Measurements from ENCODE around the gene ZNF385C. TPM values are rescaled to one million over a fixed set of nuclear protein-coding genes. Genes with fewer than 3 reads are reported as not detected.

ZNF385C gene
- total and polyA plus RNA-seq, 11 donors: 0.06 to 0.38 (median 0.19) TPM; not detected in 3

DNA sequence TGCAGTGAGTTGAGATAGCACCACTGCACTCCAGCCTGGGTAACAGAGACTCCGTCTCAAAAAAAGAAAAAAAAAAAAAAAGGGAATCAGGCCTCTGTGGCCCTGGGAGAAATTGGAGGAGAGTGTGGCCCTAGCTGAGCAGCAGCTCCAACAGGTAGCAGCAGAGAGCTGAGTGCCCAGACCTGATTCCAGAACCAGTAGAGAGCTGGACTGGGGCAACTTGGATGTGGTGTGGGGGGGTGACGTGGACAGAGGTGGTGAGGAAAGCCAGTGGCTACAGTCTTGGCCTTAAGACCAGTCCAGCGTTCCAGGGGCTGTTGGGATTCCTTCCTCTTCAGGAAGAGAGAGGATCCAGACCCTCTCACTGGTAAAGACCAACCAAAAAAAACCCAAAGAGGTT lies 26.0 kb upstream of the ZNF385C start:
- Histone ChIP-seq H3K36me3 (peaks cover 0 to 54% (median 44%) of the 10 kb centered on the region in 9 donors), H3K9me3 (no peaks in the 10 kb centered on the region), H3K4me1 (peaks cover 0 to 33% (median 19%) of the 10 kb centered on the region in 12 donors), H3K4me3 (no peak overlapping the region), H3K27me3 (no peaks in the 10 kb centered on the region), H3K27ac (no peak overlapping the region)
- DNase-seq (no peak), ATAC-seq (no peak)
- intact Hi-C loops (cut with DNase I): loop anchor here in 2 of 10 donors (5.0 to 10.0 kb wide), 2 partner anchors 58 to 391 kb away; partner anchors contain the start of gene KCNH4 (in 1 of the 2)
- 83 to 91% (median 88%) methylated on average over 3 of the region's 3 CpGs for WGBS, 4 donors
- no peak for TF ChIP-seq POLR2A (IDR thresholded peaks at IDR 0.05)
- TF ChIP-seq, protein P1, sequence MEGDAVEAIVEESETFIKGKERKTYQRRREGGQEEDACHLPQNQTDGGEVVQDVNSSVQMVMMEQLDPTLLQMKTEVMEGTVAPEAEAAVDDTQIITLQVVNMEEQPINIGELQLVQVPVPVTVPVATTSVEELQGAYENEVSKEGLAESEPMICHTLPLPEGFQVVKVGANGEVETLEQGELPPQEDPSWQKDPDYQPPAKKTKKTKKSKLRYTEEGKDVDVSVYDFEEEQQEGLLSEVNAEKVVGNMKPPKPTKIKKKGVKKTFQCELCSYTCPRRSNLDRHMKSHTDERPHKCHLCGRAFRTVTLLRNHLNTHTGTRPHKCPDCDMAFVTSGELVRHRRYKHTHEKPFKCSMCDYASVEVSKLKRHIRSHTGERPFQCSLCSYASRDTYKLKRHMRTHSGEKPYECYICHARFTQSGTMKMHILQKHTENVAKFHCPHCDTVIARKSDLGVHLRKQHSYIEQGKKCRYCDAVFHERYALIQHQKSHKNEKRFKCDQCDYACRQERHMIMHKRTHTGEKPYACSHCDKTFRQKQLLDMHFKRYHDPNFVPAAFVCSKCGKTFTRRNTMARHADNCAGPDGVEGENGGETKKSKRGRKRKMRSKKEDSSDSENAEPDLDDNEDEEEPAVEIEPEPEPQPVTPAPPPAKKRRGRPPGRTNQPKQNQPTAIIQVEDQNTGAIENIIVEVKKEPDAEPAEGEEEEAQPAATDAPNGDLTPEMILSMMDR (IDR thresholded peaks at IDR 0.05): no peak

DNA sequence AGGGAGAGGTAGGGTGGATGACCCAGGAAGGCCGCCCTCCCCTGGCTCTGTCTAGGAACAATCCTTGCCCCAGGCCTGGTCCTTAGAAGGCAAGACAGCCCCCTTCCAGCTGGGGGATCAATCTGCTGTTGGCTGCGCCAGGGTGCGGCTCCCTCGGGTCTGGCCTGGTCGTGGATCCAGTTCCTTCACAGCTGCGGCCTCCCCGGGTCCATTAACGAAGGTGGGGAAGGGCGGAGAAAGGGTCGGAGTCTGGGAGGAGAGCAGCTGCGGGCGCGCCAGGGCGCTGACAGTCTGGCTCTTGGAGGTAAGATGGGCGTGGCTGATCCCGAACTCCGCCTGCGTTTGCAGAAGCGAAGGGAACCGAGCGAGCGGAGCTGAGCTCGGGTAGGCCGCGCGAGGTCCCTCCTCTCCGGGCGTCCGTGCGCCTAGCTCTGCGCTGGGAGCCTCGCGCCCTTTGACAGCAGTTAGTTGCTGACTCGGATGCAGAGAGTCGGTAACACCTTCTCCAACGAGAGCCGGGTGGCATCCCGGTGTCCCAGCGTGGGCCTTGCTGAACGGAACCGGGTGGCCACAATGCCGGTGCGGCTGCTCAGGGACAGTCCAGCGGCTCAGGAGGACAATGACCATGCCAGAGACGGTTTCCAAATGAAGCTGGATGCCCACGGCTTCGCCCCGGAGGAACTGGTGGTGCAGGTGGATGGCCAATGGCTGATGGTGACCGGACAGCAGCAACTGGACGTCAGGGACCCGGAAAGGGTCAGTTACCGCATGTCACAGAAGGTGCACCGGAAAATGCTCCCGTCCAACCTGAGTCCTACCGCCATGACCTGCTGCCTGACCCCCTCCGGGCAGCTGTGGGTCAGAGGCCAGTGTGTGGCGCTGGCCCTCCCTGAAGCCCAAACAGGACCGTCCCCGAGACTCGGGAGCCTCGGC lies 24.4 kb upstream of the ZNF385C start, which contains the start of gene HSPB9:
HSPB9 (plus strand) TSS at position 434 of the 933 bp plus-strand sequence; CDS start at position 481, 47 bp downstream.
- DNase-seq (peak in 4 of 5 donors; percentile 30 to 77 (median 60)), ATAC-seq (peak in 3 of 4 donors; percentile 4 to 26 (median 13))
- Histone ChIP-seq H3K4me1 (peaks cover 0 to 25% (median 15%) of the 10 kb centered on the region in 12 donors), H3K27me3 (no peaks in the 10 kb centered on the region), H3K36me3 (peaks cover 0 to 53% (median 29%) of the 10 kb centered on the region in 9 donors), H3K4me3 (peak within 1 kb of the TSS in 2 of 12 donors; percentile 3 to 90), H3K9me3 (no peaks in the 10 kb centered on the region), H3K27ac (peak within 1 kb of the TSS in 6 of 12 donors; percentile 46 to 80 (median 75))
- WGBS, 4 donors: 68 to 83% (median 73%) methylated on average over 49 to 61 of the region's 61 CpGs
- TF ChIP-seq, protein P1 (IDR thresholded peaks at IDR 0.05): no peak
- TF ChIP-seq POLR2A (IDR thresholded peaks at IDR 0.05): no peak
- intact Hi-C loops (cut with DNase I): loop anchor here in 2 of 10 donors (5.0 to 10.0 kb wide), 2 partner anchors 60 to 392 kb away; partner anchors contain the start of gene KCNH4 (in 1 of the 2)

DNA sequence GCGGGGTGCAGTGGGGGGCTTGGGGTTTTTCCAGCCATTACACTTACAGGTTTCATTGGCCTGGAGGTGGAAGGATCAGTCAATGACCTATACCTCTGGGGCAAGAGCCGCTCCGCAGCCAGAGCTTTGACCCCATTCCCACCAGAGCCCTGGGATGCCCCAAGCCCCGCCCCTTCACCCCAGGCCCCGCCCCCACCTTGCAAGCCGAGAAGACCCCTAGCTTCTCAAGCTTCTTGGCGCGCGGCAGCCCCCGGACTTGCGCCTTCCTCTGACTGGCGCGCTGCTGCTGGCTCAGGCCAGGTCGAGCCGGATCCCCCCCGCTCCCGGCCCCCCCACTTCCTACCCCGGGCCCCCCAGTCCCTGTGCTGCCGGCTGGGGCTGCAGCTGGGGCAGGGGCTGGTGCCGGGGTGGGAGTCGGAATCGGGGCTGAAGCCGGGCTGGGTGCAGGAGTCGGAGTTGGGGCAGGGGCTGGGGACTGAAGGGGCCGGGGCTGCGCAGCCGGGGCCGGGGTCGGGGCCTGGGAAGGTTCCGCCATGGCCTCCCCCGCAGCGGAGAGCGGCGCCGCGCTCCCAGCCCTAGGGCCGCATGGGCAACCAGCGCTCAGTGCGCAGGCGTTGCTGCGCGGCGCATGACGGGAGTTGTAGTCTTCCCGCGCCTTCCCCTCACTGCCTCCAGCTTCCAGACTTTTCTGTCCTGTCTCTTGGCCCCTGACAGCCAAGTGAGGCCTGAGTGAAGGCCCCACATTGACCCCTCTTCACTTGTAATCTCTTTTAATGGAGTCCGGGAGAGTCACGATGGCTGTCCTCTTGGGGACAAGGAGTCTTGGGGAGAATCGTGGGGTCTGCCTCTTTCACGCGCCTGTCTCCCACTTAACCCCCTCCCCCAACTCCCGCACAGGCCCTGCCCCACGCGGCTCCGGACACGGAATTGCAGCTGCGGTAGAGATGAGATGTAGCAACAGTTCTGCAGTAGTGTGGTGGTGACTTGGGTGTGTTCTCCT lies 22.8 kb upstream of the ZNF385C start, which contains the start of gene KAT2A:
KAT2A (minus strand) TSS at position 598 of the 1,000 bp plus-strand sequence; CDS start at position 535, 63 bp downstream.
- Histone ChIP-seq H3K36me3 (peaks cover 0 to 53% (median 19%) of the 10 kb centered on the region in 9 donors), H3K4me1 (peaks cover 0 to 29% (median 16%) of the 10 kb centered on the region in 12 donors), H3K27me3 (no peaks in the 10 kb centered on the region), H3K27ac (peak within 1 kb of the TSS in 11 of 12 donors; percentile 24 to 80 (median 71)), H3K4me3 (peak within 1 kb of the TSS; percentile 43 to 97 (median 78)), H3K9me3 (no peaks in the 10 kb centered on the region)
- ATAC-seq (peak; percentile 73 to 93 (median 92)), DNase-seq (peak; percentile 83 to 91 (median 86))
- intact Hi-C loops (cut with DNase I): loop anchor here in 2 of 10 donors (5.0 to 10.0 kb wide), 2 partner anchors 61 to 394 kb away; partner anchors contain the start of gene KCNH4 (in 1 of the 2)
- WGBS, 4 donors: 7 to 25% (median 12%) methylated on average over 19 to 57 of the region's 57 CpGs
- TF ChIP-seq, protein P1 (IDR thresholded peaks at IDR 0.05): no peak
- peak in 1 of 2 donors; percentile 51 for TF ChIP-seq POLR2A (IDR thresholded peaks at IDR 0.05)

All from heart left ventricle (tissue), 16 donors.